Measurements from ENCODE around the gene LONRF3. TPM values are rescaled to one million over a fixed set of nuclear protein-coding genes. Genes with fewer than 3 reads are reported as not detected.

LONRF3 gene
- total and polyA plus RNA-seq, 8 donors = 0.55 to 79.1 (median 4.3) TPM

GRCh38 chrX:118943102-118943501 is 31.3 kb upstream of the LONRF3 start:
- TF ChIP-seq, protein P1, sequence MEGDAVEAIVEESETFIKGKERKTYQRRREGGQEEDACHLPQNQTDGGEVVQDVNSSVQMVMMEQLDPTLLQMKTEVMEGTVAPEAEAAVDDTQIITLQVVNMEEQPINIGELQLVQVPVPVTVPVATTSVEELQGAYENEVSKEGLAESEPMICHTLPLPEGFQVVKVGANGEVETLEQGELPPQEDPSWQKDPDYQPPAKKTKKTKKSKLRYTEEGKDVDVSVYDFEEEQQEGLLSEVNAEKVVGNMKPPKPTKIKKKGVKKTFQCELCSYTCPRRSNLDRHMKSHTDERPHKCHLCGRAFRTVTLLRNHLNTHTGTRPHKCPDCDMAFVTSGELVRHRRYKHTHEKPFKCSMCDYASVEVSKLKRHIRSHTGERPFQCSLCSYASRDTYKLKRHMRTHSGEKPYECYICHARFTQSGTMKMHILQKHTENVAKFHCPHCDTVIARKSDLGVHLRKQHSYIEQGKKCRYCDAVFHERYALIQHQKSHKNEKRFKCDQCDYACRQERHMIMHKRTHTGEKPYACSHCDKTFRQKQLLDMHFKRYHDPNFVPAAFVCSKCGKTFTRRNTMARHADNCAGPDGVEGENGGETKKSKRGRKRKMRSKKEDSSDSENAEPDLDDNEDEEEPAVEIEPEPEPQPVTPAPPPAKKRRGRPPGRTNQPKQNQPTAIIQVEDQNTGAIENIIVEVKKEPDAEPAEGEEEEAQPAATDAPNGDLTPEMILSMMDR (IDR thresholded peaks at IDR 0.05) = no peak
- no peak for TF ChIP-seq POLR2AphosphoS5 (IDR thresholded peaks at IDR 0.05)
- TF ChIP-seq POLR2A (IDR thresholded peaks at IDR 0.05) = no peak
- no peak for TF ChIP-seq EP300 (IDR thresholded peaks at IDR 0.05)

GRCh38 chrX:118945921-118946320 is 28.5 kb upstream of the LONRF3 start:
- TF ChIP-seq, protein P1 (IDR thresholded peaks at IDR 0.05) = no peak
- no peak for TF ChIP-seq POLR2A (IDR thresholded peaks at IDR 0.05)
- TF ChIP-seq EP300 (IDR thresholded peaks at IDR 0.05) = no peak
- no peak for TF ChIP-seq POLR2AphosphoS5 (IDR thresholded peaks at IDR 0.05)
- no peak overlapping the region for H3K4me3 ChIP-seq
- H3K27ac ChIP-seq = no peak overlapping the region
- no peaks in the 10 kb centered on the region for H3K36me3 ChIP-seq
- DNase-seq = no peak
- H3K4me1 ChIP-seq = no peaks in the 10 kb centered on the region
- H3K9me3 ChIP-seq = no peaks in the 10 kb centered on the region
- WGBS, 5 donors = 58 to 86% (median 75%) methylated on average over 2 of the region's 2 CpGs
- intact Hi-C loops (cut with DNase I; ENCODE audit: low total_unique reads) = no loop called here
- no peaks in the 10 kb centered on the region for H3K27me3 ChIP-seq

More at GRCh38 chrX:118943102-118943501, 31.3 kb upstream of the LONRF3 start:
- intact Hi-C loops (cut with DNase I; ENCODE audit: low total_unique reads) = no loop called here
- no peaks in the 10 kb centered on the region for H3K4me1 ChIP-seq
- no peaks in the 10 kb centered on the region for H3K36me3 ChIP-seq
- no peaks in the 10 kb centered on the region for H3K27me3 ChIP-seq
- H3K9me3 ChIP-seq = no peaks in the 10 kb centered on the region
- no peak overlapping the region for H3K4me3 ChIP-seq
- 27 to 63% (median 51%) methylated on average over 2 of the region's 2 CpGs for WGBS, 5 donors
- no peak overlapping the region for H3K27ac ChIP-seq
- no peak for DNase-seq

DNA sequence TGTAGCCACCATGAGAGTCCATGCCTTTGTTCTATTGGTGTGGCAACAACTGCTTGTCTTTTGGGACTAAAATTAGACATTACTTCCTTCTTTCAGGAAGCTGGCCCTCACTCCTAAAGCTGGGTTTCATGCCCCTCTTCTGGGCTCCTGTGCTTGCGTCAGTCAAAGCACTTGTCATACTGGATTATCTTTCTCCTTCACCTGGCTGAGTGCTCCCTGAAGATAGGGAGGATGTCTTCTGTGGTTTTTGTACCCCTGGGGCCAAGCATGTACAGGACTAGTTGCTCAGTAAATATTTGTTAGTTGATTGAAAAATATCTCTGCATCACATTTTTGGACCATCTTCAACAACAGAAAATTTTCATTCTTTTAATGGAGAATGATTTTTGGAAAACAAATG is 26.1 kb upstream of the LONRF3 start:
- no peaks in the 10 kb centered on the region for H3K27me3 ChIP-seq
- H3K4me1 ChIP-seq = no peaks in the 10 kb centered on the region
- H3K4me3 ChIP-seq = no peak overlapping the region
- no peaks in the 10 kb centered on the region for H3K9me3 ChIP-seq
- WGBS, 5 donors = 69 to 87% (median 70%) methylated on average over 1 of the region's 1 CpG
- H3K36me3 ChIP-seq = no peaks in the 10 kb centered on the region
- intact Hi-C loops (cut with DNase I; ENCODE audit: low total_unique reads) = no loop called here
- TF ChIP-seq POLR2AphosphoS5 (IDR thresholded peaks at IDR 0.05) (no peak), EP300 (IDR thresholded peaks at IDR 0.05) (no peak), POLR2A (IDR thresholded peaks at IDR 0.05) (no peak)
- TF ChIP-seq, protein P1 (IDR thresholded peaks at IDR 0.05) = no peak
- H3K27ac ChIP-seq = no peak overlapping the region
- DNase-seq = no peak

GRCh38 chrX:118961866-118962560 is 12.4 kb upstream of the LONRF3 start:
- no peaks in the 10 kb centered on the region for H3K36me3 ChIP-seq
- H3K27ac ChIP-seq = no peak overlapping the region
- H3K9me3 ChIP-seq = no peaks in the 10 kb centered on the region
- WGBS, 5 donors = 28 to 47% (median 38%) methylated on average over 3 to 4 of the region's 4 CpGs
- intact Hi-C loops (cut with DNase I; ENCODE audit: low total_unique reads) = no loop called here
- no peak overlapping the region for H3K4me3 ChIP-seq
- H3K4me1 ChIP-seq = peaks cover 0 to 5% (median 0%) of the 10 kb centered on the region in 4 donors
- no peaks in the 10 kb centered on the region for H3K27me3 ChIP-seq
- peak in 1 of 2 donors; percentile 13 for DNase-seq
- no peak for TF ChIP-seq POLR2AphosphoS5 (IDR thresholded peaks at IDR 0.05)
- TF ChIP-seq, protein P1 (IDR thresholded peaks at IDR 0.05) = no peak

Measured in stomach (tissue), 9 donors.